Measurements from ENCODE around the gene ANKMY2. TPM values are rescaled to one million over a fixed set of nuclear protein-coding genes. Genes with fewer than 3 reads are reported as not detected.
"Not testable (repeated sequence)": the region's sequence is repeated elsewhere in the genome, so short reads cannot be mapped to it uniquely, and the experiment has no call there.

Gene ANKMY2
- total RNA-seq, 1 experiment from 2014 or later: 22.9 TPM

DNA sequence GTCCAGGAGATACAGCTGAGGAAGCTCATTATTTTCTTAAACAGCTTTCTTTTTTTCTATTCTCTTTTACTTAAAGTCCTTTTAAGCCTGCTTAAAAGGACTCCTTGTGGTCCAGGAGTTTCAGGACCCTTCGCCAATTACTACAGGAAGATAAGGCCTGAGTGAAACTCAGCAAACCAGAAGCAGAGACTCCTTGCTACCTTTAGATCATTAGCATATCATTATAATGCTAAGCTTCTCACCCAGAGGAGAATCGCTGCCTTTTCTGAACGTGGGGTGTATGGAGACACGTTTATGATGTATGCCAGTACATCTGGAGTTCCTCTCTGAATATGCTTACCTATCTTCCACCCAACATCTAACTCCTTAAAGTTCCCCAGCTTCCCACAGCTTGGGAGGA is 47.5 kb downstream of the ANKMY2 start:
- no peaks in the 10 kb centered on the region for H3K9me3 ChIP-seq (ENCODE audit: insufficient read depth, low read depth)
- H3K27me3 ChIP-seq (ENCODE audit: insufficient read depth, low read depth): no peaks in the 10 kb centered on the region
- 0 out of 2 replicates have a peak, but pooled peaks cover 3% of the 10 kb centered on the region for H3K4me1 ChIP-seq (replicated peaks; ENCODE audit: insufficient read depth)
- no peak overlapping the region for H3K4me3 ChIP-seq
- CTCF ChIA-PET: no interaction called here
- no peaks in the 10 kb centered on the region for H3K79me2 ChIP-seq (ENCODE audit: low read depth)
- no peaks in the 10 kb centered on the region for H3F3A ChIP-seq (ENCODE audit: insufficient read depth, low read depth)
- no TSS peak for BruUV-seq (replicated peaks)
- no peak overlapping the region for H3K27ac ChIP-seq
- H3K4me2 ChIP-seq: no peak overlapping the region
- H3K36me3 ChIP-seq (ENCODE audit: low read depth): 0 out of 2 replicates have a peak, but pooled peaks cover 10% of the 10 kb centered on the region
- TF ChIP-seq EZH2 (IDR thresholded peaks at IDR 0.05; ENCODE audit: low read depth): no peak
- TF ChIP-seq CTCF (conservative IDR thresholded peaks at IDR 0.05): no peak
- no peaks in the 10 kb centered on the region for H3K9me2 ChIP-seq (ENCODE audit: insufficient read depth)
- intact Hi-C loops (cut with micrococcal nuclease; ENCODE audit: unreplicated experiment): no loop called here
- no peak for DNase-seq
- H4K20me1 ChIP-seq (ENCODE audit: insufficient read depth): no peaks in the 10 kb centered on the region
- POLR2A ChIA-PET (ENCODE audit: unreplicated experiment): no interaction called here
- no peak overlapping the region for H2AFZ ChIP-seq

GRCh38 chr7:16595596-16595995 is 50.0 kb downstream of the ANKMY2 start:
- DNase-seq; H3K9me2 ChIP-seq (ENCODE audit: insufficient read depth); BruUV-seq (replicated peaks); H4K20me1 ChIP-seq (ENCODE audit: insufficient read depth); H3K4me2 ChIP-seq; H3K27ac ChIP-seq; intact Hi-C loops (cut with micrococcal nuclease; ENCODE audit: unreplicated experiment); H3F3A ChIP-seq (ENCODE audit: insufficient read depth, low read depth); H3K9me3 ChIP-seq (ENCODE audit: insufficient read depth, low read depth); H3K79me2 ChIP-seq (ENCODE audit: low read depth); POLR2A ChIA-PET (ENCODE audit: unreplicated experiment); H2AFZ ChIP-seq; H3K4me3 ChIP-seq; CTCF ChIA-PET; H3K4me1 ChIP-seq (replicated peaks; ENCODE audit: insufficient read depth); H3K27me3 ChIP-seq (ENCODE audit: insufficient read depth, low read depth); H3K36me3 ChIP-seq (ENCODE audit: low read depth): not testable (repeated sequence)

DNA sequence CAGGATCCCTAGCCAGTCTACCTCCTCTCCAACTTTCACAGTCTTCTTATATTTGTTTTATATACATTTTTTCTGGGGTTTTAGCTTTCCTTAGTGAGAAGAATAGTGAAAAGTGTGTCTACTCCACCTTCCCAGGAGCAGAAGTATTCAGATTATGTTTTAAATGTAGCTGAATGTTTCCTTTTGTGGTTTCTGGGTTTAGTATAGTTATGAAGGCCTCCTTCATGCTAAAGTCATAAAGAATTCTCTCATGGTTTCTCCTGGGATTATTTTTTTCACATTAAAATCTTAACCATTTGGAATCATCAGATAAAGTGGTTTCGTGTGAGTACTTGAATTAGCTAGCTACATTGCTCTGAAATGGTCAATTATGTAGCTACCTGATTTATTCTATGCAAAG is 50.9 kb downstream of the ANKMY2 start:
- POLR2A ChIA-PET (ENCODE audit: unreplicated experiment): interaction anchor here (0.5 to 0.7 kb wide), 3 partner anchors 206 to 715 kb away, joined by 3 to 11 read pairs (median 5); no protein-coding TSS in a partner anchor
- no peak overlapping the region for H2AFZ ChIP-seq
- H3K4me2 ChIP-seq: no peak overlapping the region
- H3K79me2 ChIP-seq (ENCODE audit: low read depth): no peaks in the 10 kb centered on the region
- H3K36me3 ChIP-seq (ENCODE audit: low read depth): no peaks in the 10 kb centered on the region
- H3F3A ChIP-seq (ENCODE audit: insufficient read depth, low read depth): no peaks in the 10 kb centered on the region
- DNase-seq: no peak
- TF ChIP-seq CTCF (conservative IDR thresholded peaks at IDR 0.05) (no peak), EZH2 (IDR thresholded peaks at IDR 0.05; ENCODE audit: low read depth) (no peak)
- no peaks in the 10 kb centered on the region for H3K9me2 ChIP-seq (ENCODE audit: insufficient read depth)
- no peaks in the 10 kb centered on the region for H3K9me3 ChIP-seq (ENCODE audit: insufficient read depth, low read depth)
- no TSS peak for BruUV-seq (replicated peaks)
- no peaks in the 10 kb centered on the region for H3K27me3 ChIP-seq (ENCODE audit: insufficient read depth, low read depth)
- no peaks in the 10 kb centered on the region for H4K20me1 ChIP-seq (ENCODE audit: insufficient read depth)
- H3K4me1 ChIP-seq (replicated peaks; ENCODE audit: insufficient read depth): 0 out of 2 replicates have a peak, but pooled peaks cover 3% of the 10 kb centered on the region
- CTCF ChIA-PET: interaction anchor here (0.6 kb wide), 1 partner anchor 517 kb away, joined by 3 read pairs; no protein-coding TSS in a partner anchor
- H3K4me3 ChIP-seq: no peak overlapping the region
- intact Hi-C loops (cut with micrococcal nuclease; ENCODE audit: unreplicated experiment): no loop called here
- H3K27ac ChIP-seq: no peak overlapping the region

- H3F3A ChIP-seq (ENCODE audit: insufficient read depth, low read depth): no peaks in the 10 kb centered on the region
- intact Hi-C loops (cut with micrococcal nuclease; ENCODE audit: unreplicated experiment): no loop called here
- no peaks in the 10 kb centered on the region for H3K36me3 ChIP-seq (ENCODE audit: low read depth)
- no peak overlapping the region for H2AFZ ChIP-seq
- H3K4me3 ChIP-seq: no peak overlapping the region
- no peaks in the 10 kb centered on the region for H3K27me3 ChIP-seq (ENCODE audit: insufficient read depth, low read depth)
- no peaks in the 10 kb centered on the region for H3K9me2 ChIP-seq (ENCODE audit: insufficient read depth)
- no peaks in the 10 kb centered on the region for H4K20me1 ChIP-seq (ENCODE audit: insufficient read depth)
- TF ChIP-seq CTCF (conservative IDR thresholded peaks at IDR 0.05): no peak
- no peak for TF ChIP-seq EZH2 (IDR thresholded peaks at IDR 0.05; ENCODE audit: low read depth)
- BruUV-seq (replicated peaks): no TSS peak
- POLR2A ChIA-PET (ENCODE audit: unreplicated experiment): interaction anchor here (0.5 kb wide), 1 partner anchor 207 kb away, joined by 11 read pairs; no protein-coding TSS in a partner anchor
- 0 out of 2 replicates have a peak, but pooled peaks cover 3% of the 10 kb centered on the region for H3K4me1 ChIP-seq (replicated peaks; ENCODE audit: insufficient read depth)
- DNase-seq: no peak
- H3K79me2 ChIP-seq (ENCODE audit: low read depth): no peaks in the 10 kb centered on the region
- CTCF ChIA-PET: no interaction called here
- no peak overlapping the region for H3K27ac ChIP-seq
- no peak overlapping the region for H3K4me2 ChIP-seq
- no peaks in the 10 kb centered on the region for H3K9me3 ChIP-seq (ENCODE audit: insufficient read depth, low read depth)
Observed at GRCh38 chr7:16594061-16594460, 51.5 kb downstream of the ANKMY2 start.
